ENCODE results near the gene GBF1.

The GBF1 gene

GRCh38 chr10:102411341-102412255, 166.3 kb downstream of the GBF1 start:
- no peak for DNase-seq

GRCh38 chr10:102412293-102412692, 167.0 kb downstream of the GBF1 start:
- no peak for DNase-seq

GRCh38 chr10:102413053-102413705, 167.8 kb downstream of the GBF1 start:
- DNase-seq, result no peak

GRCh38 chr10:102413806-102414561, 168.7 kb downstream of the GBF1 start:
- no peak for DNase-seq

- no peak for DNase-seq
Observed at GRCh38 chr10:102414749-102415148, 169.4 kb downstream of the GBF1 start.

GRCh38 chr10:102416283-102416682, 171.0 kb downstream of the GBF1 start:
- DNase-seq, result no peak

GRCh38 chr10:102416695-102417094, 171.4 kb downstream of the GBF1 start:
- no peak for DNase-seq

GRCh38 chr10:102418622-102419268, 173.4 kb downstream of the GBF1 start, which contains the start of gene PSD:
PSD (minus strand) TSS chr10:102418785; CDS start chr10:102417038, 1,747 bp downstream.
- no peak for DNase-seq

GRCh38 chr10:102419269-102420180, 174.2 kb downstream of the GBF1 start:
- peak in 1 of 2 experiments; percentile 31 for DNase-seq

- no peak for DNase-seq
Observed at GRCh38 chr10:102420181-102420713, 174.9 kb downstream of the GBF1 start.

GRCh38 chr10:102420714-102421506, 175.6 kb downstream of the GBF1 start, which contains the start of gene FBXL15:
FBXL15 (plus strand) TSS chr10:102420836; CDS start chr10:102421130, 294 bp downstream.
- peak; percentile 65 to 96 for DNase-seq

GRCh38 chr10:102421507-102421756, 176.1 kb downstream of the GBF1 start:
- no peak for DNase-seq

GRCh38 chr10:102421757-102422512, 176.6 kb downstream of the GBF1 start:
- DNase-seq, result no peak

GRCh38 chr10:102422545-102423129, 177.3 kb downstream of the GBF1 start:
- no peak for DNase-seq

GRCh38 chr10:102423372-102423968, 178.1 kb downstream of the GBF1 start:
- DNase-seq, result no peak

GRCh38 chr10:102424145-102424544, 178.8 kb downstream of the GBF1 start:
- no peak for DNase-seq

- no peak for DNase-seq
Observed at GRCh38 chr10:102424916-102425315, 179.6 kb downstream of the GBF1 start.

- no peak for DNase-seq
Observed at GRCh38 chr10:102425444-102425843, 180.1 kb downstream of the GBF1 start.

GRCh38 chr10:102426803-102427287, 181.5 kb downstream of the GBF1 start:
- no peak for DNase-seq

Data from cerebellar nuclear complex (tissue), 1 donor.